Measurements from ENCODE around the gene GRK3. TPM values are rescaled to one million over a fixed set of nuclear protein-coding genes. Genes with fewer than 3 reads are reported as not detected.

GRK3 gene
- total and polyA plus RNA-seq, 10 of the 15 experiments (the other 5 are each of a cell fraction or from before 2014, with no cell fraction given), result 3.1 to 35.1 (median 14.7) TPM

GRCh38 chr22:25759825-25760231, 195.4 kb downstream of the GRK3 start (continued):
- TF ChIP-seq ZBTB33 (IDR thresholded peaks at IDR 0.05) (no peak), YY1 (IDR thresholded peaks at IDR 0.05; ENCODE audit: low read depth, low read length) (no peak)

- FAIRE-seq, result no peak
- in situ Hi-C loops (cut with MboI) (no loop called here), intact Hi-C loops (cut with micrococcal nuclease; ENCODE audit: unreplicated experiment) (no loop called here)
- CTCF ChIA-PET, result interaction anchor here (0.9 to 1.3 kb wide), 2 partner anchors 13 to 216 kb away, joined by 3 read pairs; no protein-coding TSS in a partner anchor
- H3K4me3 ChIP-seq, result no peak overlapping the region
- no peak overlapping the region for H2AFZ ChIP-seq (ENCODE audit: control insufficient read depth, low read depth, low read length)
- POLR2A ChIA-PET, result no interaction called here
- H3K79me2 ChIP-seq (ENCODE audit: control insufficient read depth, insufficient read depth, low read length), result no peaks in the 10 kb centered on the region
- BruUV-seq (replicated peaks), result no TSS peak
- SMC1A ChIA-PET (ENCODE audit: uncharacterized antibody, unreplicated experiment), result no interaction called here
- ATAC-seq, result no peak
- RAD21 ChIA-PET (ENCODE audit: unreplicated experiment), result interaction anchor here (0.7 to 1.1 kb wide), 2 partner anchors 12 to 393 kb away, joined by 3 to 4 read pairs; no protein-coding TSS in a partner anchor
- no peaks in the 10 kb centered on the region for H3K9me3 ChIP-seq (replicated peaks; ENCODE audit: control insufficient read depth, insufficient read depth, low read length)
- H3K36me3 ChIP-seq (ENCODE audit: control insufficient read depth in 2 of 2, insufficient read depth in 2 of 2, low read length in 1 of 2), result no peaks in the 10 kb centered on the region
- no peak overlapping the region for H3K4me2 ChIP-seq (ENCODE audit: control insufficient read depth, insufficient read depth)
- H3K9ac ChIP-seq (ENCODE audit: control insufficient read depth, insufficient read depth, low read length), result no peak overlapping the region
- no peaks in the 10 kb centered on the region for H4K20me1 ChIP-seq (ENCODE audit: control insufficient read depth, insufficient read depth)
- no peak overlapping the region for H3K27ac ChIP-seq (ENCODE audit: control insufficient read depth, insufficient read depth)
- DNase-seq (ENCODE audit: low read depth, low spot score), result no peak
- no peaks in the 10 kb centered on the region for H3K27me3 ChIP-seq (replicated peaks in 1 of 2; ENCODE audit: control insufficient read depth in 2 of 2, insufficient read depth in 2 of 2, low read length in 1 of 2)
- WGBS (ENCODE audit: insufficient coverage, insufficient replicate concordance, low lambda C conversion rate, missing lambda C conversion rate), result 42% methylated on average over 2 of the region's 2 CpGs
- no peaks in the 10 kb centered on the region for H3K4me1 ChIP-seq (ENCODE audit: control insufficient read depth, insufficient read depth, low read length)
- no peak for TF ChIP-seq ZNF592 (IDR thresholded peaks at IDR 0.05)
- TF ChIP-seq TCF12 (IDR thresholded peaks at IDR 0.05; ENCODE audit: low read depth, low read length), result no peak
- no peak for TF ChIP-seq CEBPZ (IDR thresholded peaks at IDR 0.05; ENCODE audit: low read depth, low read length)
- TF ChIP-seq ZZZ3 (IDR thresholded peaks at IDR 0.05; ENCODE audit: control insufficient read depth, insufficient read length, low read depth), result no peak
- TF ChIP-seq KLF5 (IDR thresholded peaks at IDR 0.05; ENCODE audit: partially characterized antibody), result no peak
- TF ChIP-seq SIN3A (IDR thresholded peaks at IDR 0.05; ENCODE audit: low read depth, low read length), result no peak
- no peak for TF ChIP-seq RFX5 (IDR thresholded peaks at IDR 0.05; ENCODE audit: low read depth, low read length)
- no peak for TF ChIP-seq REST (IDR thresholded peaks at IDR 0.05; ENCODE audit: low read depth, low read length)
These were observed 195.8 kb downstream of the GRK3 start for GRCh38 chr22:25760294-25760693.

All from GM12878 (cell line).